Adrenal gland (tissue), 5 donors: ENCODE data around the gene NUP93.
"Not testable (repeated sequence)": the region's sequence is repeated elsewhere in the genome, so short reads cannot be mapped to it uniquely, and the experiment has no call there.

Source experiments
- POLR2A ChIP-seq, 2 donors: fragments of 450-650 bp; IDR thresholded peaks; one replicate each; pipeline ENCODE4 v1.6.1; 2017; ENCODE audit warnings: antibody characterized with exemption in 2 of 2, mild to moderate bottlenecking in 2 of 2, moderate library complexity in 1 of 2
- TF ChIP-seq, protein P1 (sequence below), 6 experiments: fragments of 450-650 bp in 4 of 6; fragments of 200-600 bp in 2 of 6; sonication (generic) in 1 of 6; IDR thresholded peaks; 1 replicate in 5 of 6; 2 replicates in 1 of 6; pipeline versions ENCODE4 v1.5.1 to v1.8.0; 2016 to 2021; ENCODE audit warnings: antibody characterized with exemption in 6 of 6, mild to moderate bottlenecking in 2 of 6, moderate library complexity in 1 of 6
- donor health status: DM: no; HTN: no; CAD: no.

DNA sequence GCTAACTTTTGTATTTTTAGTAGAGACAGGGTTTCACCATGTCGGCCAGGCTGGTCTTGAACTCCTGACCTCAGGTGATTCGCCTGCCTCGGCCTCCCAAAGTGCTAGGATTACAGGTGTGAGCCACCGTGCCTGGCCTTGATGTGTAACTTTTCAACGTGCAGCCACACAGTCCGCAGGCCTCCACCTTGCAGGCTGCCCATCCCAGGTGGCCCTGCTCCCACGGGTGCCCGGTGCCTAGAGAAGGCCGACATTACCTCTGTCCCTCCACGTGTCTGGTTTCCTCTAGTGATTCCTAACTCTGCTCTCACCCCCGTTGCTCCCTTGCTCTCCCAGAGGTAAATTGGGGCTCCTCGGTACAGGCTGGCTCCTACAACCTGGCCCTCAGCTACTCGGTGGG lies 155.0 kb downstream of the NUP93 start:
- TF ChIP-seq, protein P1, sequence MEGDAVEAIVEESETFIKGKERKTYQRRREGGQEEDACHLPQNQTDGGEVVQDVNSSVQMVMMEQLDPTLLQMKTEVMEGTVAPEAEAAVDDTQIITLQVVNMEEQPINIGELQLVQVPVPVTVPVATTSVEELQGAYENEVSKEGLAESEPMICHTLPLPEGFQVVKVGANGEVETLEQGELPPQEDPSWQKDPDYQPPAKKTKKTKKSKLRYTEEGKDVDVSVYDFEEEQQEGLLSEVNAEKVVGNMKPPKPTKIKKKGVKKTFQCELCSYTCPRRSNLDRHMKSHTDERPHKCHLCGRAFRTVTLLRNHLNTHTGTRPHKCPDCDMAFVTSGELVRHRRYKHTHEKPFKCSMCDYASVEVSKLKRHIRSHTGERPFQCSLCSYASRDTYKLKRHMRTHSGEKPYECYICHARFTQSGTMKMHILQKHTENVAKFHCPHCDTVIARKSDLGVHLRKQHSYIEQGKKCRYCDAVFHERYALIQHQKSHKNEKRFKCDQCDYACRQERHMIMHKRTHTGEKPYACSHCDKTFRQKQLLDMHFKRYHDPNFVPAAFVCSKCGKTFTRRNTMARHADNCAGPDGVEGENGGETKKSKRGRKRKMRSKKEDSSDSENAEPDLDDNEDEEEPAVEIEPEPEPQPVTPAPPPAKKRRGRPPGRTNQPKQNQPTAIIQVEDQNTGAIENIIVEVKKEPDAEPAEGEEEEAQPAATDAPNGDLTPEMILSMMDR (IDR thresholded peaks at IDR 0.05), result not testable (repeated sequence)
- TF ChIP-seq POLR2A (IDR thresholded peaks at IDR 0.05), result not testable (repeated sequence)
